ENCODE data around the gene MGMT.

Gene MGMT

DNA sequence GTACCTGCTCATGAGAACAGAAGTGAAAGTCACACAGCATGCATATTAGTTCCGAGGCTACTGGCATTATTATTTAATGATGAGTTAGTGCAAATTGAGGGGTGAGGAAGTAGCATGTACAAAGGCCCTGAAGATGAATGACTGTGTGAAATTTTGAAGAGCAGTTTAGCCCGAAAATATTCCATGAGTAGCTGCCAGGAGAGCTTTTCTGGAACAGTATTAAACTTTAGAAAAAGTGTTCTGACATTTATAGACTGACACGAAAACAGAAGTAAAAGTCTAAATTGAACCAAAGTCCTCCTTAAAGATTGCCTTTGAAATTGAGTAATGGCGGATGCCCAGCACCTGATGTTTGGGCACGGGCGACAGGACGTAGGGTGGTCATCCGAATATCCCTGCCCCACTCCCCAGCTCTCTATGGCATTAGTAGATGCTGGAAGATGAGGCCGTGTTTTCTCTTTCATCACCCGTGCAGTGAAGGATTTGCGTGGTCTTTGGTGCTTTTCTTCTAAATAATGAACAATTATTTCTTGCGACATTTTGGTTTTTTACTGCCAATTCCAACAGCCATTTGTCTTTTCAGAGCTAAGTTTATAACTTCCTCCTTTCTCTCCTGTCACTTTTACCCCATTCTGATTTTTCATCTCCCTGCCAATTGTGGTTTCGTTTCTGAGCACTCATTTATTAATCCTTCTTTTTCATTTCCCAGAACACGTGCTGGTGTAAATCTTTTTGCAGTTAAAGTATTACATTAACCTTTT is 192.6 kb downstream of the MGMT start:
- no peak for DNase-seq

DNA sequence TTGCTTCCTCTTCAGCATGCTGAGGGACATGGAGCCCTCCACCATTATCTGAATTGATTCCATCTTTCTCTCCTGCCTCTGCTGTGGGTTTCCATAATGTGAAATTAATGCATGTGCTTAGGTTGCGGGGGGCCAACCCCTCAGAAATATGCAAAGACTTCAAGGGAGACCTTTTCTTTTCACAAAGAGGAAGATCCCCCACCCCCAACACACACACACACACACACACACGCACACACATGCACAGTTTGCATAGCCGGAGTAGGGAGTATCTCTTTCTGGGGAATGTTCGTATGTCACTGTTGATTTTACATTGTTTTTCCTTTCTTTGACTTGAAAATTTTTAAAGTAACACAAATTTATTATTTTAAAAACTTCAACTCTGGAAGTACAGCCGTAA is 193.5 kb downstream of the MGMT start:
- no peak for DNase-seq

DNA sequence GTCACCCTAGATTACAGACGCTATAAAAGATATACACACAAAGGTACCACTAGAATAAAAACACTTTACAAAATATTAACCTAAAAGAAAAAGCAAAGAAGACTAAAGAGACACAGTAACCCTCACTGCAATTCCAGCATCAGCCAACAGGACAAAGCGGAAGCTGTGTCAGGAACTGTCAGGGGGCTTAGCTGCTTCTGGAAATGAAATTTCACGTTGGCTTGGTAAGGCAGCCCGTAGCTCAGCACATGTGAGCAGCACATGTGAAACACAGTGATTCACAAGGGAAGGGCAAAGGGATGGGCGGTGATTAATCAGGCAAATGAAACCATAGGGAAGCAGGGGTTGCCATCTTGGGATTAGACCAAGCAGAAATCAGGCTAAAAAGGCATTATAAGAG is 195.4 kb downstream of the MGMT start:
- no peak for DNase-seq

DNA sequence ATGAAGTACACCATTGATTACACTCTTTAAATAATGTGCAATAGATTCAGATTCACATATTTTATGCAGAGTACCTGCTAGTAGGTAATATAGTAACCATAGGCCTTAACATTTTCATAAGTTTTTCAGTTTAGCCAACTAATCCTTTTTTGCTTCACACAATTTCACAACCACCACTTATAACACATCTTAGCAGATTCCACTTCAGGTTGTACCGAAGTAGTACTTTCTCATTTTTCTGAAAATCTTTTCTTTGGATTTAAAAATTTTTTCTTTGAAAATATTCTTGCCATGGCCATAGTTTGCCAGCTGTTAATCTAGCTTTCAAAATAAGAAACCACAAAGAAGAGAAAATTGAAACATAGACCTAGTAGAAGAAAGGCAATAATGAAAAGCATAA is 203.1 kb downstream of the MGMT start:
- no peak for DNase-seq

DNA sequence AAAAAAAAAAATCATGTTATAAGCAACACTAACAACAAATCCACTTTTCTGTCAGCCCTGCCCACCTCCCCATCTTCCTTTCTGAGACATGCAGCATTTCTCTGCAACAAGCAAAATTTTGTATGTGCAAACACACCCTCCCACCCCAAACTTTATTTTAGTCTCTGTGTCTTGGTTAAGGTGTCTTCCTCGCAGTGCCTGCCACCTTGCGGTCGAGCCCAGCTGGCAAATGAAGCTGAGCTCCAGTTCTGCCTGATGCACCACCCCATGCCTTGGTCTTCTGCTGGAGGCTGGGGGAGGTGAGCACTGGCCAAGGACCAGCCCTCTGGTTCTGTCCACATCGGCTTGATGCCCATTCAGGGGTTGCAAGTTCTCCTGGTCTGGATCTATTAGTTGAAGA is 206.3 kb downstream of the MGMT start:
- no peak for DNase-seq

DNA sequence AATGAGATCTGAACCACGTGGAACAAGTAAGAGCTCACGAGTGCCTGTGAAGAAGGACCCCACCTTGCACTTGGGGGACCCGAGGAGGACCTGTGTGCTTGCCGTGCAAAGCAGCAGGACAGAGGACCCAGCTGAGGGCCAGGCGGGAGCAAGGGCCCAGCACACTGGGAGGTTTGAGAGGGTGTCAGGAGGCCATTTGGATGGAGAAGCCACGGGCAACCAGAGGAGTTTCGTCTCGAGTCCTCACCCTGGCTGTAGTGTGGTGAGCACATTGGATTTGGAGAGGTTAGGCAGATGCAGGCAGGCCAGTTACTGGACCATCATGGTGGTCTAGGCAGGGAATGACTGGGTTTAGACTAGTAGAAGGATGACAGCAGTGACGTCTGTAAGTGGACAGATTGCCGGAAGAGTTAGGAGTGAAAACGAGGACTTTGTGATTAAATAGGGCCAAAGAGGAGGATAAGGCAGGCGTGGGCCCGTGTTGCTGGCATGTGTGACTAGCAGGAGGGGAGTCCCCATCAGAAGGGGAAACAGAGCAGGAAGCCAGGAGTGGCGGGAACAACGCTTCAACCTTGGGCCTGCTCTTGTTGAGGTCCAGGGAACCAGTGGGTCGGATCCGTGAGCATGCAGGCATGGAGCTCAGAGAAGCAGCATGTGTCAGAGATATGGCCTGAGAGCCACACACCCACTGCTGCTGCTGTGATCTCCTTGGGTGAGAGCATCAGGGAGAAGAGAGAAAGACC is 208.2 kb downstream of the MGMT start:
- DNase-seq = no peak

DNA sequence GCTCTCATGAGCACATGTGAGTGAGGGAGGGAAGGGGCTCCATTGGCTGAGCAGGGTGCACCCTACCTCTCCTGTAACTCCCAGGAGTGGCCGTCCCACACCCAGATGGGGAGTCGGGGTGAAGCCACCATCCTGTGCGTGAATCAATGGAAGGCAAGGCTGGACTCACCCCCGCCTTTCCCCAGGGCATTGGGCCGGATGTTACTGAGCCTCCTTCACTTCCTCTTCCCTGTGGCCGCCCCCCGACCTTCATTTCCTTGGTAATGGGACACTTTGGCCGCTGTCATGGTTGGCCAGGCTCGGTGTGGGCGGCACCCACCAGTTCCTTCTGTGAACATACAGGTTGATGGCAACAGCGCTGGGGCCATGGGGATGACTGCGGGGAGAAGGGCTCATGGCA is 209.0 kb downstream of the MGMT start:
- DNase-seq = no peak

DNA sequence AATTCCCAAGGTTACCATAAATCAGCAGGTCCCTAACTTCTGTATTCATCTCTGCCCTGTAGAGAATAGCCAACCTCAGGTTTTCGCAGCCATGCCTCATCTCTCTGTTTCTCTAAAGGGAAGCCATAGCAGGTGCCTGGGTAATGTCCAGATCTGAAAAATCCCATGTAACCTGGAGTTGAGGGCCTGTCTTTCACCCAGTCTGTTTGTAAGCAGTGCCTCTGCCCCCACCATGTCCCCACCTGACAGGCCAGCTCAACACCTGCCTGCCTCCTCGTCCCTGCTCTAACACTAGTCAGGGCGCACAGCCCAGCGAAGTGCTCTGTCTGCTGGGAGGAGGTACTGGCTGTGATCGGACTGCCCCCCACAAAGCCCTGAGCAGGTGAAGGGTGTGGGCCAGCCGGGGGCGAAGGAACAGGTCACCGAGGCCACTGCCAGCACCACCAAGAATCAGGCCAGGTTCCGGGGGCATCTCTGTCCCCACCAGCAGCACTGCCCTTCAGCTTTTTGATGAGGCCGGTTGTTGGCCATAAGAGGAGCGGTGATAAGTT is 210.4 kb downstream of the MGMT start:
- DNase-seq = no peak

DNA sequence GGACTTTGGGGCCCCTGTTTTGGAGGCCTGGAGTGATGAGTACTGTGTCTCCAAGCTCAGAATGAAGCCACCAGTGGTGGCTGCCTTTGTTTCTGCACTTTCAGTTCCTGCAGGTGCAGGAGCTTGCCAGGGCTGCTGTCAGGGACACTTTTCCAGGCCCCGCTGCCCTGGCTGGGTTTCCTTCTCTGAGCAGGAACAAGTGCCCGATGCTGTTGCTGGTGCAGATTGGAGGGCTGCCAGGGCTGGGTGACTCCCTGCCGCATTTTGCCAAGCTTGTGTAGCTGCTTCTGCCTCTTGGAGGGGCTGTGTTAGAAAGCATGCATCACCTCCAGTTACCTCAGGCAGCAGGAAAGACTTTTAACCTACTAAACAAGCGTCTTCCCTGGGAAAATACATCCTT is 211.1 kb downstream of the MGMT start:
- no peak for DNase-seq

DNA sequence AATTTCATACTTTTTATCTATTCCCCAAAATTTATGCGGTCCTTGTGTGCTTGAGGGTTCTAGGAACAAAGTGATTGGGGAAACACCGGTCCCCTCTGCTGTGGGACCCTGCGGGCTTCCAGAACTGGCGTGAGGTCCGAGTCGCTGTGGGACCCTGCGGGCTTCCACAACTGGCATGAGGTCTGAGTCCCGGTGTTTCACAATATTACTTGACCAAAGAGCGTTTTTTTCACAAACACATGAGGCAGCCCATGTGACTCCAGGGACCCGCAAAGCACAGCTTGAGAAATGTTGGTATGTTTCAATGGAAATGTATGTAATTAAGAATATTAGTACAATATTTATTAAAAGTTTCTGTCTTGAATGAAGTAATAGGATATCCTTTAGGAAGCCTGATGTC is 212.2 kb downstream of the MGMT start:
- DNase-seq = no peak

DNA sequence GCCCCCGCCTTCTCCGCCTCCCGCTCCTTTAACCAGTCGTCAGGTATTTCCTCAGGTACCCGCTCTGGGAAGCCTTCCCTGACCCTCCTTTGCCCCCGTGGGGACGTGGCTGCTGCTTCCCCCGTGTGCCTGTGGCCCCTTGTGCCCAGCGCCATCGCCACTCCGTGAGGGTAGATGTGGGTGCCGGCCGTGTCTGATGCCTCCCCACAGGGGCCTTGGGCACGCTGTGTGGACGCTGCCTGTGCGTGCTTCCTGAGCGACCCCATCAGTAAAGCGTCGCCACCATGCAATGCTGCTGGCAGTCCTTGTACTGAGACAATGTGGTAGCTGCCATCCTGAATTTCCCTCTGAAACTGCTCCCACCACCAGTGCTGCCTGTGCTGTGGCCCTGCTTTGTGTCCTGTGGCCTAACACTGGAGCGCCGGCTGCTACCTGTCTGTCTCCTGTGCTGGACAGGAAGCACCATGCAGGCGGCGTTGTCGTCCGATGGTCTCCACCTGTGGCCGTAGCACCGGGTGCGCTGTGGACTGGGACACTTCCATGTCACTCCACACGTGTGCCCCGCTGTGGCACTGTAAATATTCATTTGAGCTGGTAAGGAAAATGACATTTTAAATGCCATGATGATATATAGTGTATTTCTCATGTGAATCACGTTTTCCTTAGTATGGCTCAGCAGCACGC is 213.8 kb downstream of the MGMT start:
- no peak for DNase-seq

DNA sequence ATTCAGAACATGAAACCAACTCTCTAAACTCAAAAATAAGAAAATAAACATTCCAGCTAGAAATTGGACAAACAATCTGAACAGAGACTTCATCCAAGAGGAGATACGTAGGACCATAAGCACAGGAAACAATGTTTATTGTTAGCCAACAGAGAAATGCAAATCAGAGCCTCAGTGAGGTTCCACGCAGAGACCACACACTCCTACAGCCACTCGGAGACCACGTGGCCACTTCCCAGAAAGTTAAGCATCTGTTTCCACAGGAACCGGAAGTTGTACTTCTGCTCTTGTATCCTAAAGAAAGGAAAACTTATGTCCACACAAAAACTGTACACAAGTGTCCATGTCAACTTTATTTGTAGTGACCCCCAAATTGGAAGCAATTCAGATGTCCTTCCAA is 214.8 kb downstream of the MGMT start:
- no peak for DNase-seq

DNA sequence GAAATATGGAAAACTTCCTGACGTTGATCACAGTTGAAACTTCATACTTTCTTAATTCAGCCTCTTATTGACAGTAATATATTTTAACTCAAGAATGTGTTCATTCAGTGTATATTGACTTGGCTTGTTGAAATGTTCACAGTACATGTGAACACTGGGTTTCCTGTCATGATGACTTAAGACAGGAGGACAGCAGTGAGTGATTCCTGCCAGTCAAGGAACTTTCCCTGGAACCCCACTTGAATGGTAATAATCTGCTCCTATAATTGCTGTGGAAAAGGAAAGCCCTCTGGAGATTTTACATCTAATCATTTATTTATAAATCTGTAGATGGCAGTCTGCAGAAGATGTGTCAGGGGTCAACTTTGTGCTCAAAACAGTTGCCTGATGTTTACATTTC is 216.5 kb downstream of the MGMT start:
- no peak for DNase-seq

DNA sequence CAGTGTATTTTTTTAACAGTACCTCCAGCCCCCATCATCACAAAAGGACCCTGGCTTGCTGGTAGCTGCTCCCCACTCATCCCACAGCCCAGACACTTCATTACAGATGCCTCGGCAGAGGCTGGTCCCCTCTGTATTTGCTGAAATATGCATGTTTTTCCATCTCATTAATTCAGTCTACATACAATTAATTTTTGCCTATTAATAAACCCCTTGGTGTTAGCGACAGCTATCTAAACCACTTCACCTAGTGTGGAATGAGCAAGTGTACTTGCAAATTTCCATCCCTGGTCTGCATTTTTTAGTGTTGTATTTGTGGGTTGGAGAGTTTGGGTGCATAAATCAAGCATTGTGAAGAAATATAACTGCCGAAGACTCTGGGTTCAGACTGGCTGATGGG is 216.9 kb downstream of the MGMT start:
- DNase-seq = no peak

DNA sequence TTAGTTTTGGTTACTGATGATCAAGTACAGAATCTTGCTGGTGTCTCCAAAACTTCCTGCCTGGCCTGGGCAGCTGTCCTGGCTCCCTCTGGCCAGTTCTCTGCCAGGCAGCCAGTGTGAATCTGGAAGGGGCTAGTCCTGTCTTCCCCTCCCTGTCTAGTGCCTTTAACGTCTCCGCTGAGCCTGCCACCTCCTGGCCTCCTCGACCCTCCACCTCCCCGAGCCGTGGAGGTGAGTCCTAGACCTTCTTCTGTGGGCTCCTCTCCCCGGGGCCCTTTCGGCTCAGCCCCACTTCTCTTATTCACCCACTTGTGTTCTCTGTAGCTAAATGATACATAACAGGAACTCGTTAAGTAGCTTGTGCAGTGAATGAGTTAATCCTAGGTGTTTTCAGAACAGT is 218.2 kb downstream of the MGMT start:
- no peak for DNase-seq

DNA sequence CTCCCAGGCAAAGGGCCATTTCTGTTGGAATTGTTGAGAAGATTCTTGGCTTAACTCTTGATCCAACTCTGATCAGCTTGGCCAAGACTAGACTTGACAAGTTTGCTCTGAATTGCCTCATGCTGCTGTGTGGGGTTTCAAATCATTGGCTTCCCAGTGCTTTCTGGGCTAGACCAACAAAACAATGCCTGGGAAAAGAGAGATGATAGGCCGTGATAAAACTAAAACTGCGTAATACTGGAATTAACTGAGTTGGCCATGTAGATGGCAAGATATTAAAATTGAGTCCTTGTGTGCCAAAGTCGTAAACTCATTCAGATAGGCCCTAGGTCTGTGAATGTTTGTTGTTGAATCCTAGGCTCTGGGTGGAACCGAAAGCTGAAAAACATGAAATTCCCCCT is 222.6 kb downstream of the MGMT start:
- DNase-seq = no peak

DNA sequence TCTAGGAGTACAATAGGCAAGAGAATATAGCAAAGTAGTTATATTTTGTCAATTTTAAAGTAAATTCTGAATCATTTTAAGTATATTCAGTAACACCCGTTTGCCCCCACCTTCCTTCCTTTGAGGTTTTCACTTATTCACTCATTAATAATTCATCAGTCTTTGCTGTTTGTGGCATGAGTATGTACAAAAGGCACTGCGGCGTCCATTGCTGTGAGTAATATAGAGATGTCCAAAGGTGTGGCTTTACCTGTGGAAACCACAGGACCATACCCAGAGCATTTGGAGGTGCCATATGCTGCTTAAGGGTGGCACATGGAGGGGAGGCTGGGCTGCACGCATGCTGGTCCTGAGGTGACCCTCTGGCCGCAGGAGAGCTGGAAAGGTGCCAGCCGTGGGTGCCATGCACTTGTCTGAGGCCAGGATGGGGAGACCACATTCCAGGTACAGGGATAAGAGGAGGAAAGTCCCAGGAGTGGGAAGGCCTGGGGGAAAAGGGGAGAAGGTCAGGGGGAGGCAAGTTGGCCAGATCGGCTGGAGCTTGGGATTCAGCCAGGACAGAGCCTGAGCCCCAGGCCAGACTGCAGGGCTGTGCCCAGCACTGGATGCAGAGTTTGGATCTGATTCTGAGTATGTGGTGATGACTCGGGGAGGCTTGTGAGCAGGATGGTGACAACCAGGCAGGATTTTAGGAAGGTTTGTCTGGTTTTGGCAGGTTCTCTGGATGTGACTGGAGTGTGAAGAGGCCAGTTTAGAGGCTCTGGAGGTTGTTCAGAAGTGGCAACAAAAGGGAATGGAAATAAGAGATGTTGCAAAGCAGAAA is 223.4 kb downstream of the MGMT start:
- no peak for DNase-seq

DNA sequence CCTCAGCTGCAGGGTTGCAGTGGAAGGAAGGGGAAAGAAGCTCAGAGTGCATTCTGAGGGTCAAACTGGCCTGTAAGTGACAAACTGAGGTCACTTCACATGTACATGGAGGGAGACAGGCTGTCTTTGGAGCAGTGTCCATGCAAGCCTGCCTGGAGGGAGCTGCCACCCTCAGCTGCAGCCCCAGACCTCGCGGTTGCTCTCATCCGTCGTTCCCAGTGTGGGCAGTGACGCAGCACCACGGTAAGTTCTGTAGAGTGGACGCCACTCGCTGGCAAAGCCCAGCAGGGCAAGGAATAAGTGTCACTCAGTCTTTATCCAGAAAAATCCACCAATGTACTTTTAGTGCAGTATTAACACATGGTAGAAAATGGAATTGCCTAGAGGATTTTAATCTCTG is 225.7 kb downstream of the MGMT start:
- no peak for DNase-seq

DNA sequence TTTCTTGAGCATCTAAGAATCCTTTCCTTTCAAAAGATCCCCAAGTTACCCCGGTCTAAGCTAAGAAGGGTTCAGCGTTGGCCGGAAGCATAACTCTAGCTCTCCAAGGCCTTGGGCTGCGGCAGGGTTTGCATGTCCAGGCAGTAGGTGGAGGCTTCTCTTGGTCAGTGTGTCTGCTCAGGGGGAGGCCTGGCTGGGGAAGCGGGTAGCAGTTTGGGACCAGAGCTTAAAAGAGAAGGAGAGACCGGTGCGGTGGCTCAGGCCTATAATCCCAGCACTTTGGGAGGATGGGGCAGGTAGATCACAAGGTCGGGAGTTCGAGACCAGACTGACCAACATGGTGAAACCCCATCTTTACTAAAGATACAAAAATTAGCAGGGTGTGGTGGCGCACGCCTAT is 226.3 kb downstream of the MGMT start:
- DNase-seq = no peak

DNA sequence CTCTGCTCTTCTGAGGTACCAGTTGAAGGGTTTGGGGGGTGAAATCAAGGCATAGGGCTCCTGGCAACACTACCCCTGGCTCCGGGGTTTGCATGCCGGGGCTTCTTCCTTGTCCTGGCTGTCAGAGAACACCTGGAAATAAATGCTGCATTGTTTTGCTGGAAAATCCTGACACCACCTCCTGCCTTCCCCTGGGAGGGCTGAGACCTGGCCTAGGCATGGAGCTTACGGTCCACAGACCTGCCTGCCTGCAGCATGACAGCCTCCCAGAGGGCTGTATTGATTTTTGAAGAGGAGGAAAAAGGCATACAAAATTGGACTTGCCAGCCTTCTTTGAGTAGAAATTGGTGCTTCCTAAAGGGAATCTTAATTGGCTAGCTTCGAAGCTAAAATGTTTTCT is 227.1 kb downstream of the MGMT start:
- no peak for DNase-seq

DNA sequence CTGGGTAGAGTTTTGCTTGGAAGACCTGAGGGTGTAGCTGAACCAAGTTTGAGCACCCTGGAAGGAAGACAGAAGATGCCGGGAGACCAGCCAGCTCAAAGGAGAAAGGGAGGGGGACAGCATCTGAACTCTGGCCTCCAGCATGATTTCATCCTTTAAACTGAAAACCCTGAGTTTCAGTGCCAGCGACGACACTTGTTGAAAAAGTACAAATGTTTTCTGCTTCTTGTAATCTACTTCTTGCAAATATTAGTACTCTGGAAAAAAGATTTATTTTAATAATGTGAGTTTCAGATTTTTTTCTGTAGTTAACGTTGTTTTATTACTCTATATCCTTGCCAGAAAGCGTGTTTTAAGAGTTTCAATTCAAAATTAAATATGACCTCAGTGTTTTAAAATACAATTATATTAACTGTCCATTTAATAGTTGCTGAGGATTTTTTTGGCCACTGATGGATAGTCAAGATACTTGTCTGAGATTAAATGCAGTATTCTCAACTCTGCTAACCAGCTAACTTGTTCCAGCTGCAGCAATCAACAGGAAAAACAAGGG is 227.7 kb downstream of the MGMT start:
- no peak for DNase-seq

DNA sequence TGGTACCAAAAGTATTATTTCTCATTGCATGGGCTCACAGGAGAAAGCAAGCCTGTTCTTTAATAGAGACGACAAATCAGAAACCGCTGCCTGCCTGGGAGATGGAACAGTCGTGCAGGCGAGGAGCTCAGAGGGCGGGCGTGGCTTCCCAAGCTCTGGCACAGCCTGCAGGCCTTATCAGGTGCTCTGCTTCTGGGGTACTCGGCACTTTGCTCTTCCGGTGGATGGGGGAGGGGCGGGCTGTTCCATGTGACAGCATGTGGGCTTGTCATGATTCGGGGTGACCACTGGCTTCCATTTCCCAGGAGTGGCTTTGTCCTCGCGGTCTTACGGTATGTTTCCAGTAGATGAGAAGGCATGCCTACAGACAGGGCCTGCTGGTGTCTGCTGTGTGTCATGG is 228.6 kb downstream of the MGMT start:
- no peak for DNase-seq

DNA sequence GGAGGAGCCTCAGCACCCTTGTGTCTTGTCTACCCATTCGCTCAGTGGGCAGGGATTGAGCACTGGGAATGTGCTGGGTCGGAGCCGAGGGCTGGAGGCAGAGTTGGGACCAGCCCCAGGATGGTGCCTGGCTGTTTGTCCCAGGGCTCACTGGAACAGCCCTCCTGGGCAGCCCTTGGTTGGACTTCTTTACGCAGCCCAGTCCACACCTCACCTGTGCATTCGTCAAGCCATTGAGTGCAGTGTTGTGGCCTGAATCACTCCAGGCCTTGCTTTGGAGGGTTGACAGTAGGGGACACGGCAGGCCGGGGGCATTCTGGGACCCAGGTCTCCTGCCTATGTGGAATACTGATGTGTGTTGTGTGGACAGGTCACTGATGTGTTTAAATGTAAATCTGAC is 229.6 kb downstream of the MGMT start:
- no peak for DNase-seq

All from NCI-H1930 (cell line).